HG03025 (cell line): Measurements from ENCODE around the gene ADCY5.

Experiments
- ATAC-seq: cut with Tn5 transposase; IDR thresholded peaks from one replicate; pipeline ENCODE4 v1.9.1; 2021; ENCODE audit warnings: mild to moderate bottlenecking, moderate library complexity; ENCODE audit not compliant: unreplicated experiment, low FRiP score

Gene ADCY5

GRCh38 chr3:123459862-123460261, 11.0 kb upstream of the ADCY5 start:
- no peak for ATAC-seq

- no peak for ATAC-seq
These were observed 9.4 kb upstream of the ADCY5 start for GRCh38 chr3:123458255-123458654.

GRCh38 chr3:123457841-123458240, 9.0 kb upstream of the ADCY5 start:
- ATAC-seq = no peak

GRCh38 chr3:123453675-123454074, 4.8 kb upstream of the ADCY5 start:
- ATAC-seq = no peak

- ATAC-seq = no peak
These were observed 2.3 kb upstream of the ADCY5 start for GRCh38 chr3:123451186-123451585.

GRCh38 chr3:123449997-123450604, 1.2 kb upstream of the ADCY5 start:
- no peak for ATAC-seq

GRCh38 chr3:123449102-123449996, 459 bp upstream of the ADCY5 start:
- ATAC-seq = no peak

GRCh38 chr3:123447749-123448517, 957 bp downstream of the ADCY5 start:
- no peak for ATAC-seq

- ATAC-seq = no peak
These were observed 1.5 kb downstream of the ADCY5 start for GRCh38 chr3:123447416-123447748.

GRCh38 chr3:123446610-123447109, 2.2 kb downstream of the ADCY5 start:
- ATAC-seq = no peak

GRCh38 chr3:123446210-123446609, 2.7 kb downstream of the ADCY5 start:
- no peak for ATAC-seq

- ATAC-seq = no peak
These were observed 3.2 kb downstream of the ADCY5 start for GRCh38 chr3:123445702-123446101.

GRCh38 chr3:123444744-123445143, 4.1 kb downstream of the ADCY5 start:
- ATAC-seq = no peak

- ATAC-seq = no peak
These were observed 4.9 kb downstream of the ADCY5 start for GRCh38 chr3:123444023-123444422.

- ATAC-seq = no peak
These were observed 6.0 kb downstream of the ADCY5 start for GRCh38 chr3:123442908-123443307.

- ATAC-seq = no peak
These were observed 6.8 kb downstream of the ADCY5 start for GRCh38 chr3:123442125-123442524.

- no peak for ATAC-seq
These were observed 8.9 kb downstream of the ADCY5 start for GRCh38 chr3:123439806-123440580.

GRCh38 chr3:123432832-123433523, 15.9 kb downstream of the ADCY5 start:
- ATAC-seq = no peak

GRCh38 chr3:123431658-123432324, 17.1 kb downstream of the ADCY5 start:
- ATAC-seq = no peak
